Adrenal gland (tissue), 12 donors: ENCODE results near the gene PTBP1. TPM values are rescaled to one million over a fixed set of nuclear protein-coding genes. Genes with fewer than 3 reads are reported as not detected.

Source experiments
- DNase-seq, 7 donors: peaks; one replicate each; pipeline ENCODE4 v3.0.0-alpha.2; 2019 to 2020
- H3K27ac ChIP-seq, 5 donors: fragments of 200-600 bp; sonication (generic) in 4 of 5; 1 replicate in 3 of 5; 2 replicates in 2 of 5; pipeline versions ENCODE4 v1.5.1 to v1.8.0; 2016 to 2020; ENCODE audit warnings: mild to moderate bottlenecking in 1 of 5
- H3K27me3 ChIP-seq: fragments of 200-600 bp; 2 replicates; pipeline ENCODE4 v1.8.0; 2021
- H3K36me3 ChIP-seq, 2 donors: fragments of 200-600 bp; replicated peaks in 1 of 2; 1 replicate in 1 of 2; 2 replicates in 1 of 2; pipeline versions ENCODE4 v1.5.1 to v1.8.0; 2018 to 2022
- H3K4me1 ChIP-seq, 2 donors: fragments of 200-600 bp; replicated peaks in 1 of 2; 1 replicate in 1 of 2; 2 replicates in 1 of 2; pipeline versions ENCODE4 v1.5.1 to v1.8.0; 2018 to 2021
- H3K4me3 ChIP-seq, 4 donors: fragments of 200-600 bp; sonication (generic) in 3 of 4; one replicate each; pipeline ENCODE4 v1.5.1; 2016 to 2018
- H3K9me3 ChIP-seq, 3 donors: fragments of 200-600 bp; sonication (generic) in 1 of 3; replicated peaks in 1 of 3; 1 replicate in 2 of 3; 2 replicates in 1 of 3; pipeline versions ENCODE4 v1.5.1 to v1.8.0; 2016 to 2021
- CTCF ChIP-seq, 6 experiments: fragments of 450-650 bp in 4 of 6; fragments of 200-600 bp in 2 of 6; sonication (generic) in 1 of 6; IDR thresholded peaks; 1 replicate in 5 of 6; 2 replicates in 1 of 6; pipeline versions ENCODE4 v1.5.1 to v1.8.0; 2016 to 2021; ENCODE audit warnings: antibody characterized with exemption in 6 of 6, mild to moderate bottlenecking in 2 of 6, moderate library complexity in 1 of 6
- POLR2A ChIP-seq, 2 donors: fragments of 450-650 bp; IDR thresholded peaks; one replicate each; pipeline ENCODE4 v1.6.1; 2017; ENCODE audit warnings: antibody characterized with exemption in 2 of 2, mild to moderate bottlenecking in 2 of 2, moderate library complexity in 1 of 2
- WGBS, 4 donors: extraction: QIAGEN DNeasy Blood & Tissue Kit in 2 of 4; methylation state at CpG; one replicate each; pipeline versions ENCODE4 v1.1.5 to v1.1.7; 2013 to 2017; 5-methylcytosine and 5-hydroxymethylcytosine counted together
- intact Hi-C, 2 donors: fragments of 100-400 bp; cut with DNase I; formaldehyde crosslinking; loops; one replicate each; pipeline versions ENCODE4 v1.14.1 to v1.15.0; 2022 to 2023
- polyA plus RNA-seq, 3 donors: library from polyadenylated mRNA; stranded (reverse); fragments of 200-250 nt in 2 of 3; fragments of 350-450 nt in 1 of 3; fragmentation: Illumina TruSeq in 1 of 3; extraction: RNeasy Lipid Tissue Mini Kit (QIAGEN cat#74804) in 1 of 3; gene quantifications; one replicate each; pipeline ENCODE4 v1.2.3, GENCODE V29; 2013 to 2014
- total RNA-seq, 9 donors: library from RNA; depleted of rRNA in 4 of 9; stranded (reverse); fragments of >200 nt in 4 of 9; fragments of 120-200 nt in 1 of 9; fragmentation: NEBNext Ultra II Directional in 1 of 9; extraction: Animal tissue kit (Norgen Biotek cat#: 25700) in 1 of 9; gene quantifications; one replicate each; pipeline versions ENCODE4 v1.1.0 to v1.2.4, GENCODE V29; 2013 to 2023
- donor health status: healthy with polysubstance abuse.
- donor health status: Bipolar disorder and iron deficiency.
- donor health status: DM: yes; HTN: yes; CAD: no.
- donor health status: DM: no; HTN: no; CAD: no.
- donor health status: DM: no; HTN: no; CAD: no.
- donor health status: DM: yes; HTN: yes; CAD: no.

The PTBP1 gene
- total and polyA plus RNA-seq, 12 donors: 64.6 to 236 (median 146) TPM

GRCh38 chr19:843180-843835, 46.1 kb downstream of the PTBP1 start:
- Histone ChIP-seq H3K27ac (no peak overlapping the region), H3K27me3 (peaks cover 16% of the 10 kb centered on the region), H3K4me3 (no peak overlapping the region), H3K9me3 (no peaks in the 10 kb centered on the region), H3K4me1 (peaks cover 9 to 10% of the 10 kb centered on the region in 2 donors), H3K36me3 (no peaks in the 10 kb centered on the region)
- TF ChIP-seq POLR2A (IDR thresholded peaks at IDR 0.05) (no peak), CTCF (IDR thresholded peaks at IDR 0.05) (no peak)
- intact Hi-C loops: no loop called here
- WGBS, 4 donors: 4 to 11% (median 6%) methylated on average over 8 to 46 of the region's 46 CpGs
- DNase-seq: peak in 2 of 7 donors; percentile 53 to 61

GRCh38 chr19:843836-844545, 46.7 kb downstream of the PTBP1 start:
- Histone ChIP-seq H3K36me3 (no peaks in the 10 kb centered on the region), H3K27ac (no peak overlapping the region), H3K27me3 (peaks cover 16% of the 10 kb centered on the region), H3K4me3 (no peak overlapping the region), H3K9me3 (no peaks in the 10 kb centered on the region), H3K4me1 (peaks cover 9 to 10% of the 10 kb centered on the region in 2 donors)
- WGBS, 4 donors: 5 to 24% (median 18%) methylated on average over 3 to 53 of the region's 70 CpGs
- intact Hi-C loops: no loop called here
- TF ChIP-seq CTCF (IDR thresholded peaks at IDR 0.05) (no peak), POLR2A (IDR thresholded peaks at IDR 0.05) (no peak)
- no peak for DNase-seq

- WGBS, 4 donors: 22 to 40% (median 32%) methylated on average over 3 to 11 of the region's 11 CpGs
- Histone ChIP-seq H3K4me3 (no peak overlapping the region), H3K4me1 (peaks cover 9 to 10% of the 10 kb centered on the region in 2 donors), H3K9me3 (no peaks in the 10 kb centered on the region), H3K27me3 (peaks cover 16% of the 10 kb centered on the region), H3K27ac (no peak overlapping the region), H3K36me3 (no peaks in the 10 kb centered on the region)
- no peak for DNase-seq
- intact Hi-C loops: no loop called here
- TF ChIP-seq POLR2A (IDR thresholded peaks at IDR 0.05): no peak
- no peak for TF ChIP-seq CTCF (IDR thresholded peaks at IDR 0.05)
Observed at GRCh38 chr19:844546-844971, 47.3 kb downstream of the PTBP1 start.

GRCh38 chr19:845707-846521, 48.7 kb downstream of the PTBP1 start:
- H3K9me3 ChIP-seq: no peaks in the 10 kb centered on the region
- peaks cover 9 to 19% of the 10 kb centered on the region in 2 donors for H3K4me1 ChIP-seq
- H3K27ac ChIP-seq: no peak overlapping the region
- 53 to 72% (median 67%) methylated on average over 15 to 37 of the region's 37 CpGs for WGBS, 4 donors
- H3K4me3 ChIP-seq: no peak overlapping the region
- H3K36me3 ChIP-seq: no peaks in the 10 kb centered on the region
- no peak for DNase-seq
- TF ChIP-seq CTCF (IDR thresholded peaks at IDR 0.05) (no peak), POLR2A (IDR thresholded peaks at IDR 0.05) (no peak)
- peaks cover 16% of the 10 kb centered on the region for H3K27me3 ChIP-seq
- intact Hi-C loops: no loop called here
